Heart left ventricle (tissue), 16 donors: ENCODE data around the gene JAG1. TPM values are rescaled to one million over a fixed set of nuclear protein-coding genes. Genes with fewer than 3 reads are reported as not detected.

Source experiments
- ATAC-seq, 4 donors: fragments of 200-7000 bp; cut with Tn5 transposase; one replicate each; pipeline ENCODE4 v1.9.1; 2020 to 2022; ENCODE audit warnings: moderate library complexity in 4 of 4, mild to moderate bottlenecking in 3 of 4, moderate number of reproducible peaks in 1 of 4
- DNase-seq, 5 donors: peaks; one replicate each; pipeline ENCODE4 v3.0.0-alpha.2; 2020
- H3K27ac ChIP-seq, 12 donors: fragments of 200-600 bp; sonication (generic) in 4 of 12; one replicate each; pipeline versions ENCODE4 v1.5.0 to v1.8.0; 2016 to 2022; ENCODE audit warnings: mild to moderate bottlenecking in 2 of 12
- H3K27me3 ChIP-seq, 9 donors: fragments of 200-600 bp; sonication (generic) in 2 of 9; one replicate each; pipeline versions ENCODE4 v1.5.1 to v1.8.0; 2016 to 2022; ENCODE audit warnings: mild to moderate bottlenecking in 3 of 9
- H3K36me3 ChIP-seq, 9 donors: fragments of 200-600 bp; sonication (generic) in 2 of 9; one replicate each; pipeline versions ENCODE4 v1.5.0 to v1.8.0; 2018 to 2022; ENCODE audit warnings: mild to moderate bottlenecking in 2 of 9
- H3K4me1 ChIP-seq, 12 donors: fragments of 200-600 bp; sonication (generic) in 4 of 12; one replicate each; pipeline versions ENCODE4 v1.5.0 to v1.8.0; 2016 to 2022; ENCODE audit warnings: mild to moderate bottlenecking in 3 of 12
- H3K4me3 ChIP-seq, 12 donors: fragments of 200-600 bp; sonication (generic) in 4 of 12; one replicate each; pipeline versions ENCODE4 v1.5.0 to v1.8.0; 2017 to 2022; ENCODE audit warnings: mild to moderate bottlenecking in 9 of 12, moderate library complexity in 4 of 12
- H3K9me3 ChIP-seq, 12 donors: fragments of 200-600 bp; sonication (generic) in 4 of 12; one replicate each; pipeline versions ENCODE4 v1.5.0 to v1.8.0; 2016 to 2022; ENCODE audit warnings: mild to moderate bottlenecking in 1 of 12
- POLR2A ChIP-seq, 2 donors: fragments of 450-650 bp; IDR thresholded peaks; one replicate each; pipeline ENCODE4 v1.6.1; 2017; ENCODE audit warnings: antibody characterized with exemption in 2 of 2, mild to moderate bottlenecking in 2 of 2, moderate library complexity in 2 of 2
- WGBS, 4 donors: extraction: QIAGEN DNeasy Blood & Tissue Kit in 2 of 4; methylation state at CpG; one replicate each; pipeline versions ENCODE4 v1.1.5 to v1.1.7; 2013 to 2018; 5-methylcytosine and 5-hydroxymethylcytosine counted together
- intact Hi-C, 10 donors: fragments of 100-400 bp; cut with DNase I; formaldehyde crosslinking; loops; one replicate each; pipeline versions ENCODE4 v1.11.1 to v1.14.2; 2022
- polyA plus RNA-seq, 2 donors: library from polyadenylated mRNA; stranded (reverse); fragments of 200-250 nt; gene quantifications; one replicate each; pipeline ENCODE4 v1.2.3, GENCODE V29; 2013
- total RNA-seq, 9 donors: library from RNA; depleted of rRNA in 2 of 9; stranded (reverse); fragments of >200 nt in 2 of 9; fragmentation: NEBNext Ultra II Directional in 3 of 9; extraction: Animal tissue kit (Norgen Biotek cat#: 25700) in 3 of 9; gene quantifications; one replicate each; pipeline versions ENCODE4 v1.1.0 to v1.2.4, GENCODE V29; 2016 to 2023
- TF ChIP-seq, protein P1 (sequence below), 12 donors: fragments of 200-600 bp; sonication (generic) in 4 of 12; IDR thresholded peaks; one replicate each; pipeline versions ENCODE4 v1.5.0 to v1.8.0; 2018 to 2022; ENCODE audit warnings: antibody characterized with exemption in 12 of 12, mild to moderate bottlenecking in 5 of 12
- donor health status: ischemic (EF 13 %, LVEDD 7.1; RV severe dilation, severe dysfunction).
- donor health status: healthy with polysubstance abuse.
- donor health status: DM: no; HTN: yes; CAD: no.
- donor health status: DM: no; HTN: no; CAD: no.
- donor health status: ischemic (EF 25% LVEDD 6.9; RV normal size, moderate dysfunction).
- donor health status: ischemic (EF 25% LVEDD 5.7; RV mildly dilated, moderate dysfunction).
- donor health status: healthy.
- donor health status: DM: yes; HTN: yes; CAD: no.
- donor health status: ischemic (EF 35%, LVEDD 5.7; RV mildly dilated, moderate dysfunction).
- donor health status: nonischemic (EF 11% LVEDD 7.7; RV severe dilation, severe dysfunction).
- donor health status: DM: yes; HTN: yes; CAD: no.
- donor health status: PGD.
- donor health status: ischemic (EF 29% LVEDD 5.4; RV normal size, mild dysfunction).
- donor health status: nonischemic (EF 23%, LVEDD 6.1; RV moderate dilation, normal function).

Gene JAG1
- total and polyA plus RNA-seq, 11 donors: 12.5 to 42.6 (median 24.9) TPM

DNA sequence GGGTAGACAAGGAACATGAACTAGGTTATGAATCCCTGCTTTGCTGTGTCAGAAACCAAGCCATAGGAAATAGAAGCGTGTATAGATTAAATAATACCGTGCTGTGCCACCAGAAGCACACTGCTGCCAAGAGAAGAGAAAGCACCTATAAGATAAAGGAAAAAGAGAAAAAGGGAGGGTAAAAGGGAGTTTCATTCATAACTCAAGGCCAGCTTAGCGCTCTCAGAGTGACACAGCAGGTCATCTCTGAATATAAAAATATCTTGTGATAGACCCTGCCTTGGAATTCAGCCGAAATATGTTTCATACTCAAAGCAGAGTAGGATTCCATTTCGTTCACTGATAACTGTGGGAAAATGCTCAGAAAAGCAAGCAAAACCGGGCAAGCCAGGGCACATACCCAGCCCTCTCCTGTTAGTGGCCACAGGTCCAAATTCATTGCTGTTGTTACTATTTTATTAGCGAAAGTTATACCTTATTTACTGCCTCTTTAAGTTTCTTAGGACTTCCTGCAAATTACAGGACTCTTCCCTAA, 8.7 kb downstream of the JAG1 start:
- Histone ChIP-seq H3K9me3 (no peaks in the 10 kb centered on the region), H3K4me1 (peaks cover 10 to 99% (median 68%) of the 10 kb centered on the region in 12 donors), H3K4me3 (peak overlapping the region in 6 of 12 donors; percentile 4 to 98 (median 58)), H3K36me3 (peaks cover 0 to 89% (median 64%) of the 10 kb centered on the region in 9 donors), H3K27me3 (no peaks in the 10 kb centered on the region), H3K27ac (peak overlapping the region in 10 of 12 donors; percentile 18 to 78 (median 64))
- DNase-seq (no peak), ATAC-seq (no peak)
- 27 to 45% (median 35%) methylated on average over 7 of the region's 7 CpGs for WGBS, 4 donors
- intact Hi-C loops: loop anchor here in 4 of 10 donors (10.0 kb wide), 3 partner anchors 190 to 880 kb away; no protein-coding TSS in a partner anchor
- TF ChIP-seq POLR2A (IDR thresholded peaks at IDR 0.05): no peak
- TF ChIP-seq, protein P1, sequence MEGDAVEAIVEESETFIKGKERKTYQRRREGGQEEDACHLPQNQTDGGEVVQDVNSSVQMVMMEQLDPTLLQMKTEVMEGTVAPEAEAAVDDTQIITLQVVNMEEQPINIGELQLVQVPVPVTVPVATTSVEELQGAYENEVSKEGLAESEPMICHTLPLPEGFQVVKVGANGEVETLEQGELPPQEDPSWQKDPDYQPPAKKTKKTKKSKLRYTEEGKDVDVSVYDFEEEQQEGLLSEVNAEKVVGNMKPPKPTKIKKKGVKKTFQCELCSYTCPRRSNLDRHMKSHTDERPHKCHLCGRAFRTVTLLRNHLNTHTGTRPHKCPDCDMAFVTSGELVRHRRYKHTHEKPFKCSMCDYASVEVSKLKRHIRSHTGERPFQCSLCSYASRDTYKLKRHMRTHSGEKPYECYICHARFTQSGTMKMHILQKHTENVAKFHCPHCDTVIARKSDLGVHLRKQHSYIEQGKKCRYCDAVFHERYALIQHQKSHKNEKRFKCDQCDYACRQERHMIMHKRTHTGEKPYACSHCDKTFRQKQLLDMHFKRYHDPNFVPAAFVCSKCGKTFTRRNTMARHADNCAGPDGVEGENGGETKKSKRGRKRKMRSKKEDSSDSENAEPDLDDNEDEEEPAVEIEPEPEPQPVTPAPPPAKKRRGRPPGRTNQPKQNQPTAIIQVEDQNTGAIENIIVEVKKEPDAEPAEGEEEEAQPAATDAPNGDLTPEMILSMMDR (IDR thresholded peaks at IDR 0.05): no peak

DNA sequence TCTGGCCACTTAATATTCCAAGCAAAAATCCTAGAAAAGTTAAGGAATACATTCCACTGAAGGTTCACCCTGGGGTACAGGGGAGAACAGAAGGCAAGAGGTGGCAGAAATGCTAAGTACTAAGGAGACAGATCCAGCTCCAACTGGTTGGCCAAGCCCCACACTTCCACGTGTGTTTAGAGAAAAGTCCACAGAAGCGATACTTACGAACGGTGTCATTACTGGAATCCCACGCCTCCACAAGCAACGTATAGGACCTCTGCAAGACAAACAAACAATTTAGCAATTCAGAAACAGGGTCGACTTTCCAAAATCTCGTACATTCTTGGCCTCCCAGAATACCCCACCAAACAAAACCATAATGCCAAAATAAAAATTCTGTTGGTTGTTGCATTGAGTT, 10.0 kb downstream of the JAG1 start:
- Histone ChIP-seq H3K27ac (peak overlapping the region in 2 of 12 donors; percentile 32 to 74), H3K36me3 (peaks cover 0 to 96% (median 70%) of the 10 kb centered on the region in 9 donors), H3K9me3 (no peaks in the 10 kb centered on the region), H3K27me3 (no peaks in the 10 kb centered on the region), H3K4me1 (peaks cover 10 to 96% (median 72%) of the 10 kb centered on the region in 12 donors), H3K4me3 (no peak overlapping the region)
- intact Hi-C loops: loop anchor here in 4 of 10 donors (5.0 to 10.0 kb wide), 5 partner anchors 106 to 881 kb away; no protein-coding TSS in a partner anchor
- 65 to 82% (median 78%) methylated on average over 8 of the region's 8 CpGs for WGBS, 4 donors
- no peak for DNase-seq
- ATAC-seq: no peak
- TF ChIP-seq, protein P1 (IDR thresholded peaks at IDR 0.05): no peak
- TF ChIP-seq POLR2A (IDR thresholded peaks at IDR 0.05): no peak

DNA sequence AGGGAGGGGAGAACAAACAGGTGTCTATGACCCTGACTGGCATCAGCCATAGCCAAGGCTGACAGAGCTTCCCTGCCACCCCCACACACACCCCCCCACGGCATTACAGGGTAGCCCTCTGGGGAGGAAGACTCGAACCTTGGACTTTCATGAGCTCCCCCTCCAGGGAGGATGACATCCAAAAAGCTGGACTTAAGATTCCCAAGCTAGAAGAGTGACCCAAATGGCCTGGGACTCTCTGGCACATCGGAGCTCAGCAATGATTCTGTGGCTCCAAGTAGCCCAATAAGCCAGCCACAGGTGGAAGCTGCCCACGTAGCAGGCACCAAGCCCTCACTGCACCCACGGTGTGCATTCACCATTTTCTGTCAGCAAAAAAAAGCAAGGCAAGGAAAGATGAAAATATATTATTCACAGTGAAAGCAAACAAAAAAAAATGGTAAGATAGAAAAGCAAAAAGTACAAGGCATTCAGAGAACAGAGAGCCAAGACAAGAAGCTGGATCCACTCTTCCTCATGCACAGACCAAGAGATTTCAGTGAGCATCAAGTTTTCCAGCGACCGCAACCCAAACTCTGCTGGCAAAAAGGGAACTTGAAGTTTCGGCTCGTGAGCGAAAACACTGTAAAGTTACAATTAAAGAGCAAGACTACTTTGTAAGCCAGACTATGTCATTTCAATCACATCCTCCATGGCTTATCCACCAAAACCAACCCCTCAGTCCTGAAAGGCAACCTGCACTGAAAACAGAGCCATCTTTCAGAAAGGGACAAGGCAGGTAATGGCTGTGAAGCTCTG, 10.9 kb downstream of the JAG1 start:
- ATAC-seq (no peak), DNase-seq (no peak)
- no peaks in the 10 kb centered on the region for H3K27me3 ChIP-seq
- WGBS, 4 donors: 77 to 86% (median 80%) methylated on average over 10 of the region's 10 CpGs
- intact Hi-C loops: loop anchor here in 4 of 10 donors (5.0 to 10.0 kb wide), 5 partner anchors 106 to 882 kb away; no protein-coding TSS in a partner anchor
- TF ChIP-seq, protein P1 (IDR thresholded peaks at IDR 0.05): no peak
- TF ChIP-seq POLR2A (IDR thresholded peaks at IDR 0.05): no peak
- peaks cover 10 to 95% (median 71%) of the 10 kb centered on the region in 12 donors for H3K4me1 ChIP-seq
- H3K36me3 ChIP-seq: peaks cover 0 to 96% (median 70%) of the 10 kb centered on the region in 9 donors
- no peaks in the 10 kb centered on the region for H3K9me3 ChIP-seq
- no peak overlapping the region for H3K4me3 ChIP-seq
- H3K27ac ChIP-seq: peak overlapping the region in 3 of 12 donors; percentile 13 to 74 (median 32)

DNA sequence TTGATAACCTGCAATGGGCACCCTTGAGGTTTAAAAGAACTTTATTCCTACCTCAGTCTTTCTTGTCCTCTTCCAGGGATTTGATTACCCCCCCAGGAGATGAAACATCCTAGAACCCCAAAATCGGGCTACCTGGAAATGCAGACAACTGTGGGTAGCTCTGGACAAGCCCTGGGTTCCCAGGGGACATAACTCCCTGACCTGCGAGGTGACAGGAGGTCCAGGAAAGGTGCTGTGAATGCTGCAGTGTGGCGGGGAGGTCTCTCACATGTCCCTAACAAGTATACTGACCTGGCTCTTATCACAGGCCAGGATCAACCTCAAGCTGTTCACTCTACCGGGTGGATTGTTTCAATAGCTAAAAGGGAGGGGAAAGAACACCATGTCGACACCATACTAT, 11.6 kb downstream of the JAG1 start:
- Histone ChIP-seq H3K27ac (peak overlapping the region in 2 of 12 donors; percentile 21 to 74), H3K27me3 (no peaks in the 10 kb centered on the region), H3K9me3 (no peaks in the 10 kb centered on the region), H3K36me3 (peaks cover 0 to 96% (median 75%) of the 10 kb centered on the region in 9 donors), H3K4me1 (peaks cover 7 to 95% (median 68%) of the 10 kb centered on the region in 12 donors), H3K4me3 (no peak overlapping the region)
- intact Hi-C loops: loop anchor here in 4 of 10 donors (5.0 to 10.0 kb wide), 5 partner anchors 105 to 883 kb away; no protein-coding TSS in a partner anchor
- 72 to 88% (median 82%) methylated on average over 3 to 5 of the region's 5 CpGs for WGBS, 4 donors
- no peak for TF ChIP-seq POLR2A (IDR thresholded peaks at IDR 0.05)
- TF ChIP-seq, protein P1 (IDR thresholded peaks at IDR 0.05): no peak
- no peak for DNase-seq
- ATAC-seq: no peak
